DOHH2 (cell line): ENCODE results near the gene MCFD2.
A peak's percentile ranks its signal among the peaks of the same experiment; 100 is the strongest.

Experiments used
- H3F3A ChIP-seq: fragments of 200-600 bp; sonication (generic), shearing (Covaris generic); 2 replicates; pipeline ENCODE4 v1.6.0; 2016; ENCODE audit warnings: antibody characterized with exemption, mild to moderate bottlenecking; ENCODE audit not compliant: control insufficient read depth, insufficient read depth
- H3K27ac ChIP-seq: fragments of 200-600 bp; sonication (generic); 2 replicates; pipeline ENCODE4 v1.5.1; 2014; ENCODE audit warnings: low read depth, mild to moderate bottlenecking, low read length, moderate library complexity
- H3K27me3 ChIP-seq: fragments of 200-600 bp; sonication (generic); 2 replicates; pipeline ENCODE4 v1.6.1; 2014; ENCODE audit warnings: mild to moderate bottlenecking, low read length, mixed read lengths; ENCODE audit not compliant: control insufficient read depth
- H3K36me3 ChIP-seq: fragments of 200-600 bp; sonication (generic); 2 replicates; pipeline ENCODE4 v1.6.1; 2014; ENCODE audit warnings: mild to moderate bottlenecking, low read length, moderate library complexity, mixed read lengths; ENCODE audit not compliant: control insufficient read depth
- H3K4me1 ChIP-seq: fragments of 200-600 bp; sonication (generic); 2 replicates; pipeline ENCODE4 v1.6.1; 2014; ENCODE audit warnings: mild to moderate bottlenecking, low read length, mixed read lengths; ENCODE audit not compliant: control insufficient read depth
- H3K4me2 ChIP-seq: fragments of 200-600 bp; sonication (generic); 2 replicates; pipeline ENCODE4 v1.6.0; 2014; ENCODE audit warnings: mild to moderate bottlenecking, low read length, moderate library complexity
- H3K4me3 ChIP-seq: fragments of 200-600 bp; sonication (generic); 2 replicates; pipeline ENCODE4 v1.5.1; 2014; ENCODE audit warnings: mild to moderate bottlenecking, low read length, mixed read lengths
- H3K79me2 ChIP-seq: fragments of 200-600 bp; sonication (generic); 2 replicates; pipeline ENCODE4 v1.6.1; 2014; ENCODE audit warnings: mild to moderate bottlenecking, low read length, mixed read lengths; ENCODE audit not compliant: control insufficient read depth
- H3K9me2 ChIP-seq: fragments of 200-600 bp; sonication (generic); replicated peaks from 2 replicates; pipeline ENCODE4 v1.6.1; 2014; ENCODE audit warnings: mild to moderate bottlenecking, low read length, mixed read lengths; ENCODE audit not compliant: control insufficient read depth
- H3K9me3 ChIP-seq: fragments of 200-600 bp; sonication (generic); 2 replicates; pipeline ENCODE4 v1.6.1; 2014; ENCODE audit warnings: antibody characterized with exemption, low read length, mixed read lengths; ENCODE audit not compliant: control insufficient read depth, insufficient read depth
- H4K20me1 ChIP-seq: fragments of 200-600 bp; sonication (generic); 2 replicates; pipeline ENCODE4 v1.6.0; 2014; ENCODE audit warnings: low read depth, mild to moderate bottlenecking, antibody characterized with exemption, low read length, moderate library complexity; ENCODE audit not compliant: control insufficient read depth, insufficient read depth
- EZH2phosphoT487 ChIP-seq: fragments of 200-600 bp; sonication (generic); IDR thresholded peaks from 2 replicates; pipeline ENCODE4 v1.6.1; 2017; ENCODE audit warnings: borderline replicate concordance, mild to moderate bottlenecking, antibody characterized with exemption, low read length, moderate library complexity, mixed read lengths
- TF ChIP-seq, protein P1 (sequence below): fragments of 200-600 bp; sonication (generic); IDR thresholded peaks from one replicate; pipeline ENCODE4 v1.5.1; 2014; ENCODE audit warnings: antibody characterized with exemption, mild to moderate bottlenecking, low read depth, low read length; ENCODE audit not compliant: poor library complexity, severe bottlenecking

Gene MCFD2

DNA sequence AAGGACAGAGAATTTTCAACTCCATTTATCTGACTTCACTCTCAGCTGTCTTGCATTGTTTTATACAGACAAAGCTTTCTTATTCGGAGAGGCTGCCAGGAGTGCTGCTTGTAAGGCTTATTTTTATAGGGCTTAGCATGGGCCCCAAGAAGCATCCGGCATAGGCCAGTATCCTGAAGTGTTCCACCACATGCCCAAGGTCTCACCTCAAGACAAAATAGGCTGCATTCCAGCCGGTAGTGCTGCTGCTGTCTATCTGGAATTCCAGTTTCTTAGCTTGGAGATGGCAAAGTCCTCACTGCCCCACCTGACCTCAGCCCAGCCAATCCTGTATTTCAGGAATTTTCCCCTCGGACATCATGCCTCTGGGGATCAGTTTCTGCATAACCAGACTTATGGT lies 47.6 kb upstream of the MCFD2 start:
- H3K79me2 ChIP-seq = no peaks in the 10 kb centered on the region; the same call in 1 of the 2 replicates
- H3K4me1 ChIP-seq = no peaks in the 10 kb centered on the region
- H3K9me2 ChIP-seq = no peaks in the 10 kb centered on the region
- no peak overlapping the region for H3K27ac ChIP-seq
- H3K27me3 ChIP-seq = no peaks in the 10 kb centered on the region
- TF ChIP-seq EZH2phosphoT487 = no peak
- TF ChIP-seq, protein P1, sequence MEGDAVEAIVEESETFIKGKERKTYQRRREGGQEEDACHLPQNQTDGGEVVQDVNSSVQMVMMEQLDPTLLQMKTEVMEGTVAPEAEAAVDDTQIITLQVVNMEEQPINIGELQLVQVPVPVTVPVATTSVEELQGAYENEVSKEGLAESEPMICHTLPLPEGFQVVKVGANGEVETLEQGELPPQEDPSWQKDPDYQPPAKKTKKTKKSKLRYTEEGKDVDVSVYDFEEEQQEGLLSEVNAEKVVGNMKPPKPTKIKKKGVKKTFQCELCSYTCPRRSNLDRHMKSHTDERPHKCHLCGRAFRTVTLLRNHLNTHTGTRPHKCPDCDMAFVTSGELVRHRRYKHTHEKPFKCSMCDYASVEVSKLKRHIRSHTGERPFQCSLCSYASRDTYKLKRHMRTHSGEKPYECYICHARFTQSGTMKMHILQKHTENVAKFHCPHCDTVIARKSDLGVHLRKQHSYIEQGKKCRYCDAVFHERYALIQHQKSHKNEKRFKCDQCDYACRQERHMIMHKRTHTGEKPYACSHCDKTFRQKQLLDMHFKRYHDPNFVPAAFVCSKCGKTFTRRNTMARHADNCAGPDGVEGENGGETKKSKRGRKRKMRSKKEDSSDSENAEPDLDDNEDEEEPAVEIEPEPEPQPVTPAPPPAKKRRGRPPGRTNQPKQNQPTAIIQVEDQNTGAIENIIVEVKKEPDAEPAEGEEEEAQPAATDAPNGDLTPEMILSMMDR = no peak
- no peak overlapping the region for H3K4me2 ChIP-seq
- H3K4me3 ChIP-seq = no peak overlapping the region
- no peaks in the 10 kb centered on the region for H4K20me1 ChIP-seq
- H3K36me3 ChIP-seq = peaks cover 29% of the 10 kb centered on the region
- no peaks in the 10 kb centered on the region for H3K9me3 ChIP-seq
- no peaks in the 10 kb centered on the region for H3F3A ChIP-seq

DNA sequence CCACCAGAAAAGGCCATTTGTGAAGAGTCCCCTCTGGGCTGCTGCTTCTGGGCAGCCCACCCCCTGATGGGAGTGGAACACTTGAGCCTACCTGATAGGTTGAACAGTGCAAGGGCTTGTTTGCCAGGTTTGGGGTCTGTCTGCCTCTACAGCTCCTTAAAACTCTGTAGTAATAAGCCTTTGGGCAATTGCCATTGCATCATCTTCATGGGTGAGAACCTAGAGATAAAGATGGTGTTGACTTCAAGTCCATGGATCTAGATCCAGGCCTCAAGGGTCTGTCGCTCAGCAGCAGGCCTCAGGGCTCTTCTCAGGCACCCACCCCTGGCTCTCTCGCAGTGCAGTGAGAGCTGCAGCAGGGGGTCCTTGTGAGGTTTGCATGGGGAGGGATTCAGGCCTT lies 47.1 kb upstream of the MCFD2 start:
- Histone ChIP-seq H4K20me1 (no peaks in the 10 kb centered on the region), H3K27ac (no peak overlapping the region), H3K27me3 (no peaks in the 10 kb centered on the region), H3K4me1 (no peaks in the 10 kb centered on the region), H3K36me3 (peaks cover 34% of the 10 kb centered on the region), H3K79me2 (no peaks in the 10 kb centered on the region; the same call in 1 of the 2 replicates), H3F3A (no peaks in the 10 kb centered on the region), H3K9me3 (no peaks in the 10 kb centered on the region), H3K4me2 (no peak overlapping the region), H3K9me2 (no peaks in the 10 kb centered on the region), H3K4me3 (no peak overlapping the region)
- no peak for TF ChIP-seq EZH2phosphoT487

DNA sequence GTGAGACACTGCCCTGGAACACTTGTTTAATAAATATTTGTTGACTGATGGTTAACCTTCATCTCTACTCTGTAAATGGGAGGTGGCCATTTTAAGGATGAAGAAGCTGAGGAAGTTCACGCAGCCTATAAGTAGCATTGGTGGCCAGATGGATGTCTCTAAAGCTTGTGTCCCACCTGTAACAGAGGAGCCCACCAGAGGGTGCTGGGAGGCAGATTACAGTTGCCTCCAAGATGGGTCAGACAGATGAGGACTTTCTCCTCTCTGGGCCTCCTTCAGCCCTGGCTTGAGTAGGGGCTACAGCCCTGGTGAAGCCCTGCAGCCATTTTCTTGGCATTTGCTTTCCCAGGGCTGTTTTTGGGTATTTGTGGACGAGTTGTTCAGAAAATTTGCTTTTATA lies 45.0 kb upstream of the MCFD2 start:
- Histone ChIP-seq H3K4me2 (no peak overlapping the region), H3K4me1 (no peaks in the 10 kb centered on the region), H3K9me3 (no peaks in the 10 kb centered on the region), H3K79me2 (no peaks in the 10 kb centered on the region; the same call in 1 of the 2 replicates), H3K27ac (no peak overlapping the region), H4K20me1 (no peaks in the 10 kb centered on the region), H3K4me3 (no peak overlapping the region), H3K9me2 (no peaks in the 10 kb centered on the region), H3K27me3 (no peaks in the 10 kb centered on the region), H3K36me3 (peaks cover 54% of the 10 kb centered on the region), H3F3A (no peaks in the 10 kb centered on the region)
- TF ChIP-seq, protein P1 = peak; percentile 23
- no peak for TF ChIP-seq EZH2phosphoT487

DNA sequence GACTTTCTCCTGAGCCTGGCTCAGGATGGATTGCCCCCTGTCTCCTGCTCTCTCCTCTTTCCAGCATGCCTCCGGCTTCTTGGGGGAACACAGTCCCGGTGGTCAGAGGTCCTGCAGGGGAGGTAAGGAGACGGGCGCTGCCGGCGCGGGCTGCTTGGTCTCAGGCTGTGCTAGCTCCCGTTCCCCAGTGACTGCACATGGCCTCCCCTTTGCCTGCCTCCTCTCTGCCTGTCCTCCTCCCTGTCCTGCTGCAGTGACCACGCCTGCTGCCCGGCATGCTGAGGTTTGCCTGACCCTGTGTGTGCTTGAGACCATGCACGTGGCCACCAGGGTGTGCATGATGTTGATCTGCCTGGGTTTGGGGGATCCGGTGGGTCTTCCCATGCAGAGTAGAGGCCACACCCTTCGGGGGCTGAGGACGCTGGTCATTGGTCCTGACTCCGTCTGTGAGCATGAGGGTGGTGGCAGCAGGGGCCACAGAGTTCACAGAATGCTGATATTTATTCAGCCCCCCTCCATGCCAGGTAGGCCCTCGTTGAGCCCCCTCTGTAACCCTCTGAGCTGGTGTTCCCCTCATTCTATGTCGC lies 42.9 kb upstream of the MCFD2 start:
- Histone ChIP-seq H3K36me3 (peaks cover 62% of the 10 kb centered on the region), H3K79me2 (no peaks in the 10 kb centered on the region), H3K4me3 (no peak overlapping the region), H3F3A (no peaks in the 10 kb centered on the region), H3K9me3 (no peaks in the 10 kb centered on the region), H3K4me2 (no peak overlapping the region), H3K27me3 (no peaks in the 10 kb centered on the region), H3K27ac (no peak overlapping the region), H3K9me2 (no peaks in the 10 kb centered on the region), H3K4me1 (no peaks in the 10 kb centered on the region), H4K20me1 (no peaks in the 10 kb centered on the region)
- TF ChIP-seq, protein P1 = no peak
- TF ChIP-seq EZH2phosphoT487 = no peak
